ENCODE results near the gene WDR90.

The WDR90 gene

DNA sequence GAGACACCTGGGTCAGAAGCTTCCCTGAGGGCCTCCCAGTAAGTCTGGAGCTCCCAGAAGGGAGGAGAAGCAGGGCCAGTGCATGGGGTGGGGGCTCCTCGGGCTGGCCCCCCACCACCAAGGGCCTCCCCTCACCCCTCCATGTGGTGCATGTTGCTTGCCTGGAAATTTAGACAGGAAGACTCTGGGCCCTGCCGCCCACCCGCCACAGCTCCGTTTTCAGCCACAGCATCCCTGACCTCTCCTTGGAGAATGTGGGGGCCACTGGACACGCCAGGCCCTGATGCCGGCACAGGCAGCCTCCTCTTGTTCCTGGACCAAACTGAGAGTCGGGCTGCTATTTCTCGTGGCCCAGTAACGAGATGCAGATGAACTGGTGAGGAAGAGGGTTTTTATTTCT lies 10.3 kb upstream of the WDR90 start:
- no peak for DNase-seq (ENCODE audit: low read depth)

DNA sequence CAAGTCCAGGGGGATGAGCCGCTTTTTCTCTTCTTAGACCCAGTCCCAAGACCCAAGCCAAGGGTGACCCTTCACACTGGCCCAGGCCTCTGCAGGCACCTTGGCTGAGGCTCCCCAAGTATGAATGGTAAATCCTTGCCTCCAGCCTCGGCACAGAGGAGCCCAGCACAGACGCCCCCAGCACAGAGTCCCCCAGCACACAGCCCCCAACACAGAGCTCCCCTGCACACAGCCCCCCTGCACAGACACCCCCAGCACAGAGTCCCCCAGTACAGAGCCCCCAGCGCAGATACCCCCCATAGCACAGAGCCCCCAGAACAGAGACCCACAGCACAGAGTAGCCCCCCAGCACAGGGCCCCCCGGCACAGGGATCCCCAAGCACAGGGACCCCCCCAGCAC lies 8.6 kb upstream of the WDR90 start:
- no peak for DNase-seq (ENCODE audit: low read depth)

DNA sequence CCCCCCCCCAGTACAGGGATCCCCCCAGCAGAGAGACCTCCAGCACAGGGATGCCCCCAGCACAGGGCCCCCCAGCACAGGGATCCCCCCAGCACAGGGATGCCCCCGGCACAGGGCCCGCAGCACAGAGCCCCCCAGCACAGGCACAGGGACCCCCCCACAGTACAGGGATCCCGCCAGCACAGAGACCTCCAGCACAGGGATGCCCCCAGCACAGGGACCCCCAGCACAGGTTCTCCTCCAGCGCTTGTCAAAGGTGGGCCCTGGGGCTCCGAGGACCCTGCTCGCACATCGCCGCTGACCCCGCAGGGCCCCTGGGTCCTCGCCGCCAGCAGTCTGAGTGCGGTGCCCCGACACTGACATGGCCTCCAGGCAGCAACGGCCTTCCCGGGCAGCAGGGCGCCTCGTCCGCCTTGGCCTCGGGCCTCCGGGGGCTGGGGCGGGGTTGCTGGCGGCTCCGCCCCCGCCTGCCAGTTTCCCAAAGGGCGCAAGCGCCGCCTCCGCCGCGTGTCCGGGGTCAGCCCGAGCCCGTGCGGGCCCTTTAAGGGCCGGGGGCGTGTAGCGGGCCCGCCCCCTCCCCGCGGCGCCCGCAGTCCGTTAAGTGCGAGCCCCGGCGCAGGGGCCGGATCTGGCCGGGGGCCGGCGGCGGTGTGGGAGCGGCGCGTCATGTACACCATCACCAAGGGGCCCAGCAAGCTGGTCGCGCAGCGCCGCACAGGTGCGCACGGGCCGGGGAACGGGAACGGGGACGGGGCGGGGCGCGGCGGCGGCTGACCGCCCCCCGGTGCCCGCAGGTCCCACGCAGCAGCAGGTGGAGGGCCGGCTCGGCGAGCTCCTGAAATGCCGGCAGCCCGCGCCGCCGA lies 7.6 kb upstream of the WDR90 start, which contains the start of gene MCRIP2:
Gene MCRIP2 (plus strand): TSS at position 503 of the 863 bp plus-strand sequence. CDS start 164 bp downstream, at position 667.
- peak; percentile 61 for DNase-seq (ENCODE audit: low read depth)

- DNase-seq (ENCODE audit: low read depth): no peak
Measured at GRCh38 chr16:642189-643049, 6.7 kb upstream of the WDR90 start.

DNA sequence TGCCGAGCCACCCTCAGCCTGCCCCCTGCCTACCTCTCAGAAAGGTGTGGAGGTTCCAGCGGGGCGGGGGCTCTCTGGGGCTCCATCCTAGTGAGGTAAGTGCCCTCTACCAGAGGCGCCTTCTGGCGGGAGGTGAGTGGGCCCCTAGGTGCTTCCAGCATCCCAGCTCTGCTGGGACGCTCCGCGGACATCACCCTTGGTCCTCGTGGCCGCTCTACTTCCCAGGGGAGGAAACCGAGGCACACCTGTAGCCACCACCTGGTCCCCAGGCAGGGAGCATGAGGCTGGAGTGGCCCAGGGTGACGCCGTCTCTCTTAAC lies 6.2 kb upstream of the WDR90 start:
- no peak for DNase-seq (ENCODE audit: low read depth)

- DNase-seq (ENCODE audit: low read depth): no peak
Measured at GRCh38 chr16:644556-644955, 4.6 kb upstream of the WDR90 start.

GRCh38 chr16:645852-646678 lies 3.1 kb upstream of the WDR90 start:
- no peak for DNase-seq (ENCODE audit: low read depth)

GRCh38 chr16:646679-647172 lies 2.4 kb upstream of the WDR90 start:
- DNase-seq (ENCODE audit: low read depth): no peak

DNA sequence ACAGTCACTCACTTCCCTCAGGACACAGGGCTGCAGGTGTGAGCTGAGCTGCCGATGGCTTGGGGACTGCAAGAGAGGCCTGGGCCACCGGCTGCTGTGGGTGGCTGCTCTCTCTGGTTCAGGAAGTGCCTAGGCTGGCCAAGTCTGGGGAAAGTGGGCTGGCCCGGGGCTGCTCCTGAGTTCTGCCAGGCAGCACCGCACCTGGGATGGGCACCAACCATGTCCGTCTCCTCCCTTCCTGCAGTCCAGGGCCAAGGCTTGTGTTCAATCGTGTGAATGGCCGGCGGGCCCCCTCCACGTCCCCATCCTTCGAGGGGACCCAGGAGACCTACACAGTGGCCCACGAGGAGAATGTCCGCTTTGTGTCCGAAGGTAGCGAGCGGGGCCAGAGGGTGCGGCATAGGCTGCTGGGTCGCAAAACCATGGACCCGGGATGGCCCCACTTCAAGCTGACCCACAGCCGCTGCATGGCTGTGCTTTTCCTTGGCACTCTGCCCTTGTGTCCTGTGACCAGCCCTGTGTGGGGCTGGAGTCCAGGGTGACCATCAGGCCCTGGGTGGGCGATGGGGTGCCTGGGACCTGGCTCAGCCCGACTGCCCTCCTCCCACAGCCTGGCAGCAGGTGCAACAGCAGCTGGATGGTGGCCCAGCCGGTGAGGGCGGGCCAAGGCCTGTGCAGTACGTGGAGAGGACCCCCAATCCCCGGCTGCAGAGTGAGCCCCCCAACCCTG lies 1.8 kb upstream of the WDR90 start:
- DNase-seq (ENCODE audit: low read depth): no peak

GRCh38 chr16:648071-648780 lies 939 bp upstream of the WDR90 start:
- DNase-seq (ENCODE audit: low read depth): no peak

DNA sequence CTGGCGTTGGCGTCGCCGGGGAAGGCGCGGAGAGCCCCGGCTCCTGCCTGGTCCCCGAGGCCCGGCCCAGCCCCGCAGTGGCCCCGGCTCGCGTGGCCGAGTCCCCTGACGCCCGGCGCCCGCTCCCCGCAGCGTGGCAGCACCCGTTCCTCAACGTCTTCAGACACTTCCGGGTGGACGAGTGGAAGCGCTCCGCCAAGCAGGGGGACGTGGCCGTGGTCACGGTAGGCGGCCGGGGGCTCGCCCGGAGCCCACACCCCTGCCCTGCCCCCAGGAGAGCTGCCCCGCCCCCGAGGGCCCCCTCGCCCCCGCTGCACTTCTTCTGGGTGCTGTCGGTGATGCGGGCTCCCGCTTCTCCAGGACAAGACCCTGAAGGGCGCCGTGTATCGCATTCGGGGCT lies 466 bp downstream of the WDR90 start:
- DNase-seq (ENCODE audit: low read depth): no peak

DNA sequence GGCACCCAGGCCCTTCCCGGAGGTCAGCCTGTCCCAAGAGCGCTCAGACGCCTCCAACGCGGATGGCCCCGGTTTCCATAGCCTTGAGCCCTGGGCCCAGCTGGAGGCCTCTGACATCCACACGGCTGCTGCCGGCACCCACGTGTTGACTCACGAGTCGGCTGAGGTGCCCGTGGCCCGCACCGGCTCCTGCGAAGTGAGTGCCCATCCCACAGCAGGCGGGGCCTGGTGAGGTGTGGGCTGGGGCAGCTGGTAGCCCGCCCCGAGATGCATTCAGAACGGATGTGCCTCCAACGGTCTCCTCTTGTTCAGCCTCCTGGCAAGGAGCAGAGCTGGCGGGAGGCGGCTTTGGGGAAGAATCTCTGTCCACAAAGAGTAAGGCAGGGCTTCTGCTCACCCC lies 2.7 kb downstream of the WDR90 start:
- DNase-seq (ENCODE audit: low read depth): no peak

GRCh38 chr16:652454-653305 lies 3.5 kb downstream of the WDR90 start:
- no peak for DNase-seq (ENCODE audit: low read depth)

GRCh38 chr16:654034-654433 lies 4.9 kb downstream of the WDR90 start:
- DNase-seq (ENCODE audit: low read depth): no peak

DNA sequence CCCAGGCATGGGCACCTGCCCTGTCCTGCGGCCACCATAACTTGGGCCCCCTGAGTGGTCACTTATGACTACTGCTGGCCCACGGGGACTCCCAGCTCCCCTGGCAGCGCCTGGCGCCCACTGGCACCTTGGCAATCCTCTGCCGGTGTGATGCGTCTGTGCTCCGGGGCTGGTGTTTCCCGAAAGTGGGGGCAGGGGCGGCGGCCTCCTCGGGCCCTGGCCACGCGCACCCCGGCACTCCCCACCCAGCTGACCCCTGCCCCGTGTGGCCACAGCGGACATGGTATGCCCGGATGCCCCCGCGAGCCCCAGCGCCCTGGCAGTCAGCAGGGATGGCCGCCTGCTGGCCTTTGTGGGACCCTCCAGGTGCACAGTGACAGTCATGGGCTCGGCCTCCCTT lies 8.3 kb downstream of the WDR90 start:
- DNase-seq (ENCODE audit: low read depth): no peak

DNA sequence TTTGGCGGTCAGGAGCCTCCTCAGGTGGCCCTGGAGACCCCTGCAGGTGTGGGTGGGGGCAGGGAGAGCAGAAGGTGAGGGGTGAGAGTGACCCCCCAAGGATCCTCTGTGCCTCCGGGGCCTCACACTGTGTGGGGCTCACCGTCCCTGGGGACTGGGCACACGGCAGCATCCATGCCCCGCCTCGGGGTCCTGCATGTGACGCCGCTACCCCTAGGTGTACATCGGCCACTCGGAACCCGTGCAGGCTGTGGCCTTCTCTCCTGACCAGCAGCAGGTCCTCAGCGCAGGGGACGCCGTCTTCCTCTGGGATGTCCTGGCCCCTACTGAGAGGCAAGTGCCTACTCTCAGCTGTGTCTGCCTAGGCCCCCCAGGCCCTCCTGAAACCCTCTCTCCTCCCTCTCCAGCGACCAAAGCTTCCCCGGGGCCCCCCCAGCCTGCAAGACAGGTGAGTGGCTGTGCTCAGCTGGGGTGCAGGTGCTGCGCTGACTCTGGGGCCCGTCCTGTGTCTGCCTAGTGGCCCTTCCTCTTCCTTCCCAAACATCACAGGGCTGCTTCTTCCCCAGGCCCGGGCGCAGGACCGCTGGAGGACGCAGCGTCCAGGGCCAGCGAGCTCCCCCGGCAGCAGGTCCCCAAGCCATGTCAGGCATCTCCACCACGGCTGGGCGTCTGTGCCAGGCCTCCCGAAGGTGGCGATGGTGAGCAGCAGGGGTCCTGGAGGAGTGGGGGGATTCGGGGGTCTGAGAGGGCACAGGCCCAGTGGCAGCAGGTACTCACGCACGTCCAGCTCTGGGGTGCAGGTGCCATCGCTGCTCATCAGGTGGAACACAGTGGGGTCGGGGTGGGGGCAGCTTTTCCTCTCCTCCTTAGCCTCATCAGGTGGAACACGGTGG lies 9.8 kb downstream of the WDR90 start:
- no peak for DNase-seq (ENCODE audit: low read depth)

- DNase-seq (ENCODE audit: low read depth): no peak
Measured at GRCh38 chr16:659618-660017, 10.5 kb downstream of the WDR90 start.

DNA sequence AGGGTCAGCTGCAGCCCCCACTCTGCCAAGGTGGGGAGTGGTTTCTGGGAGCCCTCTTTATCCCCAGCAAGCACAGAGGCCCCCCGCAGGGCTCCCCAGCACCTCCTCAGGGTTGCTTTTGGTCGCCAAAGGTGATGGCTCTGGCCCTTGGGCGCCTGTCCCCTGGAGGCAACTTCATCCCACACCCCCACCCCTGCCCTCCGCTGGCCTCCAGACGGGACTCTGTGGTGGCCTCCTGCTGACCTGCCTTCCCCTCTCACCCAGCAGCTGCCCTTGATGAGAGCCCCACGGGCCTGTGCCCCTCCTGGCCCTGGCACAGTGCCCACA lies 10.9 kb downstream of the WDR90 start:
- no peak for DNase-seq (ENCODE audit: low read depth)

All from activated T-helper 9 cell treated with anti-CD3 and anti-CD28 coated beads, Interleukin-2, amount 50 U/mL, for 16 hours (primary cell).